Measurements from ENCODE around the gene RUSC2. TPM values are rescaled to one million over a fixed set of nuclear protein-coding genes. Genes with fewer than 3 reads are reported as not detected.
A peak's percentile ranks its signal among the peaks of the same experiment; 100 is the strongest.

RUSC2 gene
- total and polyA plus RNA-seq, 7 donors = 0.92 to 47.1 (median 30.9) TPM

DNA sequence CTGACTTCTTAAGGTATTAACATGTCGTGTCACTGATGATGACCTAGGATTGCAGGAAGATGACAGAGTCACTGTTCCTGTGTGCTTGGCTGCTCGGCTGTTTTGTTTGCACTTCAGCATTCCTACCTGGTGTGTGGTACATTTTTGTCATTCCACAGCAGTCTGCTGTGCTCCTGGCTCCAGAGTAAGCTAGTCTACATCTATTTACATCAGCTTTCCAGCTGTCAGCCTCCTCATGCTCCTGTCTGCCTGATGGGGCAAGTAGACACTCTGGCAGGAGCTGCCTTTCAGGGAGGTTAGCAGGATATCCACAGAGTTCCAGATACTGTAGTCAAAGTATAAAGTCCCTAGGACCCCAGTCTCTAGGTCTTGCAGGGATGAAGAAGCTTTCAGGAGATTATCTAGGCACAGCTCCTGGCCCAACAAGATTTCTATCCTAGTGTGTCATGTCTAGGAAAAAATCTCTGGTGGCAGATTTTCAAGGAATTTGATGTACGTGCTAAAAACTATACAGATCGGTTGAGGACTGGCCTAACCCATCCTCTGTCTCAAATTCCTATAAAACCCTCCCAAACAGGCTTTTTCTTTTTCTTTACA, 28.4 kb downstream of the RUSC2 start:
- Histone ChIP-seq H3K27ac (peak overlapping the region; percentile 79 to 90 (median 87)), H3K4me3 (no peak overlapping the region), H3K4me1 (peaks cover 0 to 100% (median 92%) of the 10 kb centered on the region in 4 donors), H3K27me3 (no peaks in the 10 kb centered on the region), H3K9me3 (no peaks in the 10 kb centered on the region), H3K36me3 (no peaks in the 10 kb centered on the region)
- WGBS, 2 donors = 61 to 65% methylated on average over 4 of the region's 4 CpGs
- intact Hi-C loops (cut with DNase I) = no loop called here
- no peak for TF ChIP-seq EP300 (IDR thresholded peaks at IDR 0.05)
- no peak for TF ChIP-seq POLR2A (IDR thresholded peaks at IDR 0.05)
- no peak for TF ChIP-seq POLR2AphosphoS5 (IDR thresholded peaks at IDR 0.05)
- TF ChIP-seq, protein P1, sequence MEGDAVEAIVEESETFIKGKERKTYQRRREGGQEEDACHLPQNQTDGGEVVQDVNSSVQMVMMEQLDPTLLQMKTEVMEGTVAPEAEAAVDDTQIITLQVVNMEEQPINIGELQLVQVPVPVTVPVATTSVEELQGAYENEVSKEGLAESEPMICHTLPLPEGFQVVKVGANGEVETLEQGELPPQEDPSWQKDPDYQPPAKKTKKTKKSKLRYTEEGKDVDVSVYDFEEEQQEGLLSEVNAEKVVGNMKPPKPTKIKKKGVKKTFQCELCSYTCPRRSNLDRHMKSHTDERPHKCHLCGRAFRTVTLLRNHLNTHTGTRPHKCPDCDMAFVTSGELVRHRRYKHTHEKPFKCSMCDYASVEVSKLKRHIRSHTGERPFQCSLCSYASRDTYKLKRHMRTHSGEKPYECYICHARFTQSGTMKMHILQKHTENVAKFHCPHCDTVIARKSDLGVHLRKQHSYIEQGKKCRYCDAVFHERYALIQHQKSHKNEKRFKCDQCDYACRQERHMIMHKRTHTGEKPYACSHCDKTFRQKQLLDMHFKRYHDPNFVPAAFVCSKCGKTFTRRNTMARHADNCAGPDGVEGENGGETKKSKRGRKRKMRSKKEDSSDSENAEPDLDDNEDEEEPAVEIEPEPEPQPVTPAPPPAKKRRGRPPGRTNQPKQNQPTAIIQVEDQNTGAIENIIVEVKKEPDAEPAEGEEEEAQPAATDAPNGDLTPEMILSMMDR (IDR thresholded peaks at IDR 0.05) = no peak
- no peak for DNase-seq

DNA sequence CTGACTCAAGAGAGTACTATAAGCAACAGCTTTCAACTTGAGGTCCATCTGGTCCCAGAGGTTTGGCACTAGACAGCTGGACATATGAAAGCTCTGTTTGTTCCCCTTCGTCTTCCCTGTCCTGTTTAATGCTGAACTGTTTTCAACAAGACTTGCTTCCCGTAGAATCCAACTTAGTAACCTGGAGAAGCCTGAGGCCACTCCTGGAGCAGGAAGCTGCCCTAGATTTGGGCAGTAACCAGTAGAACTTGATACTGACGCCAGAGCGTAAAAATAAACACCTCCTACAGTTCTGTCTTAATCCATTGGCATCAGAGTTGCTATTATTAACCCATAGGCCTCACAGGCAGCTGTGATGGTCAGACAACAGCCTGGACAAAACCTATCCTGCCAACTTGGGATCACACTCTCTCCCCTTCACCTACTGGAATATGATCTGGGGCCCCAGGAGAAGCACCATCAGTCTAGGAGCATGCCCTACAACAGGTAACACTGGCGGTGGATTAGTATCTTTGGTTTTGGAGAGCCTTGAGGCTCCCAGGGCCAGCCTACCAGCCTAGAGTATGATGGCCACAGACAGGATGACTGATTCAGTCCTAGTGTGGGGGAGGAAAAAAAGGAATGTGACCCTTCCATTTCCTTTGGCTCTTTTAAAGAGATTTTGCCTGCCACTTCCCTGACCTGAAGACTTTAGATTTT, 29.2 kb downstream of the RUSC2 start:
- H3K4me3 ChIP-seq = no peak overlapping the region
- intact Hi-C loops (cut with DNase I) = no loop called here
- no peaks in the 10 kb centered on the region for H3K9me3 ChIP-seq
- H3K4me1 ChIP-seq = peaks cover 0 to 100% (median 91%) of the 10 kb centered on the region in 4 donors
- H3K27ac ChIP-seq = peak overlapping the region; percentile 79 to 90 (median 87)
- 82 to 86% methylated on average over 5 of the region's 5 CpGs for WGBS, 2 donors
- no peak for DNase-seq
- H3K27me3 ChIP-seq = no peaks in the 10 kb centered on the region
- H3K36me3 ChIP-seq = no peaks in the 10 kb centered on the region
- TF ChIP-seq POLR2AphosphoS5 (IDR thresholded peaks at IDR 0.05) (no peak), EP300 (IDR thresholded peaks at IDR 0.05) (no peak), POLR2A (IDR thresholded peaks at IDR 0.05) (no peak)
- TF ChIP-seq, protein P1 (IDR thresholded peaks at IDR 0.05) = no peak

DNA sequence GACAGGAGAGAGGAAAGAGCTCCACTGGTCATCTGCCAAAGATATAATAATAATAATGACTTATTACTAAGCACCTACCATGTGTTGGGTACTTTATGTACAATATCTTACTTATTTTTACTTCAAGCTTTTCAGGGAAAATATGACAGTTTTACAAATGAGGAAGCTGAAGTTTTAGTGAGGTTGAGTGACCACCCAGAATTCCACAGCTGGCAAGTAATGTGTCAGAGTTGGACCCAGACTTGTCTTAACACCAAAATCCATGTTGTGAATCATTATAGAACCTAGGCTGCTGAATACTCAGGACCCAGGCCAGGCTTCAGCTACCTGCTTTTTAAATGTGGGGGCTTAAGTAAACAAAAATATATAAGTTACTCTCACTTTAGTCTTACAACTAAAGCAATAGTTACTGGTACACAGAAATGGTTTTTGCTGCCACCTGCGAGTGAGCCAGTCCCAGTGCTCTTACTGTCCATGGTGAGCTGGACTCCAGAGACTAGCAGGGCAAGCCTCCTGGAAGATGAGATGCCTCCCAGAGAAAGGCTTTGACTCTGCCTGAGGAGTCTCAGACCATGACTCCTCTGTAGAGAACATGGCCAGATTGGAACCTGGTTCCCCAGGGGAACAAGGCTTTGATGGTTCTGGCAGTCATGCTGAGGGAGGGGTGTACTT, 29.9 kb downstream of the RUSC2 start:
- Histone ChIP-seq H3K4me3 (no peak overlapping the region), H3K36me3 (no peaks in the 10 kb centered on the region), H3K27ac (peak overlapping the region; percentile 79 to 90 (median 87)), H3K4me1 (peaks cover 0 to 93% (median 84%) of the 10 kb centered on the region in 4 donors), H3K9me3 (no peaks in the 10 kb centered on the region), H3K27me3 (no peaks in the 10 kb centered on the region)
- intact Hi-C loops (cut with DNase I) = no loop called here
- WGBS, 2 donors = 93 to 97% methylated on average over 1 of the region's 1 CpG
- no peak for DNase-seq
- TF ChIP-seq EP300 (IDR thresholded peaks at IDR 0.05) (no peak), POLR2A (IDR thresholded peaks at IDR 0.05) (no peak), POLR2AphosphoS5 (IDR thresholded peaks at IDR 0.05) (no peak)
- TF ChIP-seq, protein P1 (IDR thresholded peaks at IDR 0.05) = no peak

DNA sequence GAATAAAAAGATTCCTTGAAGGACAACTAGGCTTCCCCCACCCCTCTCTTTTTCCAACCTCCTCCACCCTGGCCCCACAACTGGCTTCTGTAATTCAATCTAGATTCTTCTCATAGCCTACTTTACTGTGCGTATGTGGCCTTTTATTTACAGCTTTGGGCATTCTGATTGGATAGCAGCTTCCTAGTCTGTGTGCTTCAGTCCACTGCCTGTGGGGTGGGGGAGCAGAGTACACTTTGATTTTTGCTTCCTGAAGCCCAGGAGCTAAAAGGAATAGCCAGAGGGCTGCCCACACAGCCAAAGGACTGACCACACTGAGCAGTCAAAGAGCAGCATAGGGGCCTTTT, 30.4 kb downstream of the RUSC2 start:
- 70 to 80% methylated on average over 1 of the region's 1 CpG for WGBS, 2 donors
- no peak for DNase-seq
- intact Hi-C loops (cut with DNase I) = no loop called here
- Histone ChIP-seq H3K4me1 (peaks cover 0 to 93% (median 86%) of the 10 kb centered on the region in 4 donors), H3K27ac (peak overlapping the region; percentile 79 to 90 (median 87)), H3K27me3 (no peaks in the 10 kb centered on the region), H3K36me3 (no peaks in the 10 kb centered on the region), H3K9me3 (no peaks in the 10 kb centered on the region), H3K4me3 (no peak overlapping the region)
- TF ChIP-seq EP300 (IDR thresholded peaks at IDR 0.05) = no peak
- no peak for TF ChIP-seq POLR2AphosphoS5 (IDR thresholded peaks at IDR 0.05)
- no peak for TF ChIP-seq POLR2A (IDR thresholded peaks at IDR 0.05)
- TF ChIP-seq, protein P1 (IDR thresholded peaks at IDR 0.05) = no peak

Data from sigmoid colon (tissue), 7 donors.